Measurements from ENCODE around the gene KRT78. TPM values are rescaled to one million over a fixed set of nuclear protein-coding genes. Genes with fewer than 3 reads are reported as not detected.

KRT78 gene
- total and polyA plus RNA-seq, 11 donors: 0.14 TPM; not detected in 10

- peaks cover 0 to 46% (median 20%) of the 10 kb centered on the region in 9 donors for H3K27me3 ChIP-seq
- WGBS, 4 donors: 85 to 94% (median 89%) methylated on average over 12 of the region's 12 CpGs
- ATAC-seq (no peak), DNase-seq (no peak)
- H3K27ac ChIP-seq: no peak overlapping the region
- intact Hi-C loops (cut with DNase I): no loop called here
- no peak overlapping the region for H3K4me3 ChIP-seq
- no peaks in the 10 kb centered on the region for H3K9me3 ChIP-seq
- H3K4me1 ChIP-seq: peaks cover 0 to 6% (median 0%) of the 10 kb centered on the region in 12 donors
- TF ChIP-seq POLR2A (IDR thresholded peaks at IDR 0.05) (no peak), CTCF (IDR thresholded peaks at IDR 0.05) (no peak)
- H3K36me3 ChIP-seq: no peaks in the 10 kb centered on the region
These were observed 57.3 kb downstream of the KRT78 start for GRCh38 chr12:52791271-52792184.

GRCh38 chr12:52790427-52791270 lies 58.1 kb downstream of the KRT78 start:
- ATAC-seq: no peak
- peaks cover 0 to 46% (median 20%) of the 10 kb centered on the region in 9 donors for H3K27me3 ChIP-seq
- intact Hi-C loops (cut with DNase I): no loop called here
- no peak overlapping the region for H3K27ac ChIP-seq
- H3K4me3 ChIP-seq: no peak overlapping the region
- H3K4me1 ChIP-seq: peaks cover 0 to 6% (median 0%) of the 10 kb centered on the region in 12 donors
- no peak for DNase-seq
- no peaks in the 10 kb centered on the region for H3K36me3 ChIP-seq
- 55 to 61% (median 59%) methylated on average over 19 of the region's 19 CpGs for WGBS, 4 donors
- TF ChIP-seq CTCF (IDR thresholded peaks at IDR 0.05) (no peak), POLR2A (IDR thresholded peaks at IDR 0.05) (no peak)
- no peaks in the 10 kb centered on the region for H3K9me3 ChIP-seq

DNA sequence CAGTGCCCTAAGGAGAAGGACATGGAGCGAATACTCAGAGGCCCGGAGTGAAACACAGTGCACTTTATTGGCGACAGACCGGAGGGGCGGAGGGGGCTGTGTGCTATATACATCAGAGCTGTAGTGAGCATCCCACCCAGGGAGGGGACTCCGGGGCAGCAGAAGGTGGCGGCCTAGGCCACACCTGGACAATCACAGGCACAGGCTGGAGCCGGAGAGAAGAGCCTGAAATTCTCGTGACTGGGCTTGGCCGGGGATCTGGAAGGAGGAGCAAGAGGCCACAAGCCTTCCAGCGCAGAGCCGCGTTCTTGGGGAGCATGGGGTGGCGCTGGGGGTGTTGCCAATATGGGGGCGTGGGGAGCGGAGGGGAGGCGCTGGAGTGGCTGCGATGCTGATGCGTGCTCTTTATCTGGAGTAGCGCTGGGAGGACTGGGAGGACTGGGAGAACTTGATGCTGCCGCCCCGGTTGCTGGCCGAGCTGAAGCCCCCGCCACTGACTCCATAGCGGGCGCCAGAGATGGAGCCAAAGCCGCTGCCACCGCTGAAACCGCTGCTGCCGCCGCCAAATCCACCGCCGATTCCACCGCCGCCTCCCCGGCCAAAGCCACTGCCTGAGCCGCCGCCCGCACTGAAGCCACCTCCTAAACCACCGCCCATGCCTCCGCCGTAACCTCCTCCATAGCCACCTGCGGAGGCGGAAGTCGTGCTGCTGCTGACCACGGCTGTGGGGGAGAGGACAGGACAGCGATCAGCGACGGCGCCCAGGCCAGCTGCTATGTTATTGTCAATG lies 59.0 kb downstream of the KRT78 start:
- WGBS, 4 donors: 23 to 43% (median 29%) methylated on average over 27 to 50 of the region's 50 CpGs
- H3K4me3 ChIP-seq: no peak overlapping the region
- no peaks in the 10 kb centered on the region for H3K9me3 ChIP-seq
- intact Hi-C loops (cut with DNase I): no loop called here
- H3K4me1 ChIP-seq: peaks cover 0 to 6% (median 0%) of the 10 kb centered on the region in 12 donors
- no peaks in the 10 kb centered on the region for H3K36me3 ChIP-seq
- TF ChIP-seq POLR2A (IDR thresholded peaks at IDR 0.05): no peak
- no peak for TF ChIP-seq CTCF (IDR thresholded peaks at IDR 0.05)
- H3K27ac ChIP-seq: no peak overlapping the region
- DNase-seq (no peak), ATAC-seq (no peak)
- H3K27me3 ChIP-seq: peaks cover 0 to 46% (median 20%) of the 10 kb centered on the region in 9 donors

Measured in heart left ventricle (tissue), 16 donors.